Measurements from ENCODE around the gene ARFGEF2. TPM values are rescaled to one million over a fixed set of nuclear protein-coding genes. Genes with fewer than 3 reads are reported as not detected.

Gene ARFGEF2
- total RNA-seq, 1 experiment from 2014 or later, result 47.0 TPM

DNA sequence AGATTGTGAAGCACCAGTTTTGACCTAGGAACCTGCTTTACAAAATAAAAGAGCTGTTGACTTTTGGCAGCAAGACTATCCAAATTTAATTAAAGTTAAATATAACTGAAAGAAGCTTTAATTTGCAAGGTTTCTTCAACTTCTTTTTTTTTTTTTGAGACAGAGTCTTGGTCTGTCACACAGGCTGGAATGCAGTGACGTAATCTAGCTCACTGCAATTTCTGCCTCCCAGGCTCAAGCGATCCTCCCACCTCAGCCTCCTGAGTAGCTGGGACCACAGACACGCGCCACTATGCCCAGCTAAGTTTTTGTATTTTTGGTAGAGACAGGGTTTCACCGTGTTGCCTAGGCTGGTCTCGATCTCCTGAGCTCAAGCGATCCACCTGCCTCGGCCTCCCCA is 110.9 kb downstream of the ARFGEF2 start:
- Histone ChIP-seq H3K4me3 (no peak overlapping the region), H3K27ac (no peak overlapping the region), H3F3A (ENCODE audit: insufficient read depth, low read depth) (peaks cover 31% of the 10 kb centered on the region; the same call in 1 of the 2 replicates), H2AFZ (no peak overlapping the region), H3K4me1 (replicated peaks; ENCODE audit: insufficient read depth) (peaks cover 6% of the 10 kb centered on the region), H3K79me2 (ENCODE audit: low read depth) (no peaks in the 10 kb centered on the region), H3K4me2 (no peak overlapping the region), H4K20me1 (ENCODE audit: insufficient read depth) (peaks cover 6% of the 10 kb centered on the region), H3K36me3 (ENCODE audit: low read depth) (peaks cover 55% of the 10 kb centered on the region), H3K27me3 (ENCODE audit: insufficient read depth, low read depth) (no peaks in the 10 kb centered on the region), H3K9me3 (ENCODE audit: insufficient read depth, low read depth) (no peaks in the 10 kb centered on the region), H3K9me2 (ENCODE audit: insufficient read depth) (no peaks in the 10 kb centered on the region)
- CTCF ChIA-PET, result no interaction called here
- TF ChIP-seq, protein P1, sequence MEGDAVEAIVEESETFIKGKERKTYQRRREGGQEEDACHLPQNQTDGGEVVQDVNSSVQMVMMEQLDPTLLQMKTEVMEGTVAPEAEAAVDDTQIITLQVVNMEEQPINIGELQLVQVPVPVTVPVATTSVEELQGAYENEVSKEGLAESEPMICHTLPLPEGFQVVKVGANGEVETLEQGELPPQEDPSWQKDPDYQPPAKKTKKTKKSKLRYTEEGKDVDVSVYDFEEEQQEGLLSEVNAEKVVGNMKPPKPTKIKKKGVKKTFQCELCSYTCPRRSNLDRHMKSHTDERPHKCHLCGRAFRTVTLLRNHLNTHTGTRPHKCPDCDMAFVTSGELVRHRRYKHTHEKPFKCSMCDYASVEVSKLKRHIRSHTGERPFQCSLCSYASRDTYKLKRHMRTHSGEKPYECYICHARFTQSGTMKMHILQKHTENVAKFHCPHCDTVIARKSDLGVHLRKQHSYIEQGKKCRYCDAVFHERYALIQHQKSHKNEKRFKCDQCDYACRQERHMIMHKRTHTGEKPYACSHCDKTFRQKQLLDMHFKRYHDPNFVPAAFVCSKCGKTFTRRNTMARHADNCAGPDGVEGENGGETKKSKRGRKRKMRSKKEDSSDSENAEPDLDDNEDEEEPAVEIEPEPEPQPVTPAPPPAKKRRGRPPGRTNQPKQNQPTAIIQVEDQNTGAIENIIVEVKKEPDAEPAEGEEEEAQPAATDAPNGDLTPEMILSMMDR (conservative IDR thresholded peaks at IDR 0.05), result no peak
- TF ChIP-seq EZH2 (IDR thresholded peaks at IDR 0.05; ENCODE audit: low read depth), result no peak
- intact Hi-C loops (cut with micrococcal nuclease; ENCODE audit: unreplicated experiment), result no loop called here
- no peak for DNase-seq
- BruUV-seq (replicated peaks), result no TSS peak
- POLR2A ChIA-PET (ENCODE audit: unreplicated experiment), result interaction anchor here (0.6 kb wide), 1 partner anchor 117 kb away, joined by 4 read pairs; no protein-coding TSS in a partner anchor

DNA sequence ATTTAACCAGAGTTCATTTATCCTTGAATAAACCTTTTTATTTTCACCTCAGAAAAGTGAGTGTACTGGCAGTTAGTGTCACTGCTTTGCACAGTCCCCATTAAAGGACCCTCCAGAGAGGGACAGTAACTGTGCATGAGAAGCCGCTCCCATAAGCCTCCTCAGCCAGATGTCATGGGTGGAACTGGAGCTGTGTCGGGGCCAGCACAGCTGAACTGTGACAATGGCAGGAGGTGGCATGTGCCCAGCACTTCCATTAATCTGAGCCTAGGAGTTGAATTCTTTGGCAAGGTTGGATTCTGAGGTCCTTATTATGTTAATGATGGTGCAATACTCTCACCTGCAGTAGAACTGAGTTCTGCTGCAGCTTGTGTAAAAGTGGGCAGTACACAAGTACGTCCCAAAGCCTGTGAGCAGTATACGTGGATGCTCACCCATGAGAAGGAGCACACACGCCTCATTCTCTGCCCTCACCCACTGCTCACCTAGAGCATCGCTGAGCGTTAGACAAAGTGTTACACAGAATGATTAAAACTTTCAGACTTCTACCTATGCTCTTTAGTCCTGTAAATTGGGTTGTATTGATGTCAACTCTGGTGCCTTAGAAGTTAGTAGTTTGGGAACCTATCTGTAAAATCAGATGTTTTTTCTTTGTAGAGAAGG is 112.7 kb downstream of the ARFGEF2 start:
- Histone ChIP-seq H3F3A (ENCODE audit: insufficient read depth, low read depth) (peaks cover 37% of the 10 kb centered on the region), H2AFZ (no peak overlapping the region), H3K4me1 (replicated peaks; ENCODE audit: insufficient read depth) (peaks cover 17% of the 10 kb centered on the region), H3K9me2 (ENCODE audit: insufficient read depth) (no peaks in the 10 kb centered on the region), H3K27ac (no peak overlapping the region), H3K4me3 (no peak overlapping the region), H3K27me3 (ENCODE audit: insufficient read depth, low read depth) (no peaks in the 10 kb centered on the region), H3K79me2 (ENCODE audit: low read depth) (no peaks in the 10 kb centered on the region), H3K36me3 (ENCODE audit: low read depth) (peaks cover 39% of the 10 kb centered on the region), H3K4me2 (no peak overlapping the region), H3K9me3 (ENCODE audit: insufficient read depth, low read depth) (no peaks in the 10 kb centered on the region), H4K20me1 (ENCODE audit: insufficient read depth) (peaks cover 14% of the 10 kb centered on the region)
- ChIA-PET CTCF (no interaction called here), POLR2A (ENCODE audit: unreplicated experiment) (no interaction called here)
- BruUV-seq (replicated peaks), result no TSS peak
- intact Hi-C loops (cut with micrococcal nuclease; ENCODE audit: unreplicated experiment), result no loop called here
- DNase-seq, result no peak
- TF ChIP-seq EZH2 (IDR thresholded peaks at IDR 0.05; ENCODE audit: low read depth), result no peak
- TF ChIP-seq, protein P1 (conservative IDR thresholded peaks at IDR 0.05), result no peak

DNA sequence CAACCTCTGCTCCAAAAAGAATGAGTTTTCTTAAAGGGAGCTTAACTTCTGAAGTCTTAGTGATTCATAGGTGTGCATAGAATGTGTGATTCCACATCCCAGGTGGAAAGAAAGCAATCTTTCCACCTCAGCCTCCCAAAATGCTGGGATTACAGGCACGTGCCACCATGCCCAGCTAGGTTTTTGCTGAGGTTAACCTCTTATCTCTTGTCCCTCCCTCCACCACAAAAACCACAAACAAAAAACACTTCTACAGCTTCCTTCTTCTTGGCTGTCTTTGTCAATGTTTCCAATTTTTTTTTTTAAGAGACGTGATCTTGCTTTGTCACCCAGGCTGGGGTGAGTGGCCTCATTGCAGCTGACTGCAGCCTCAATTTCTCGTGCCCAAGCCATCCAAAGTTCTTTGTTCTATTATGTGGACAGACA is 116.5 kb downstream of the ARFGEF2 start:
- Histone ChIP-seq H3K4me2 (peak overlapping the region; percentile 3; the same call in 1 of the 2 replicates), H3K9me3 (ENCODE audit: insufficient read depth, low read depth) (no peaks in the 10 kb centered on the region), H3K9me2 (ENCODE audit: insufficient read depth) (no peaks in the 10 kb centered on the region), H3K36me3 (ENCODE audit: low read depth) (peaks cover 21% of the 10 kb centered on the region), H2AFZ (no peak overlapping the region), H3K79me2 (ENCODE audit: low read depth) (no peaks in the 10 kb centered on the region), H3K27ac (peak overlapping the region; percentile 16; the same call in 1 of the 2 replicates), H3F3A (ENCODE audit: insufficient read depth, low read depth) (peaks cover 26% of the 10 kb centered on the region), H3K27me3 (ENCODE audit: insufficient read depth, low read depth) (no peaks in the 10 kb centered on the region), H3K4me1 (replicated peaks; ENCODE audit: insufficient read depth) (peaks cover 17% of the 10 kb centered on the region), H3K4me3 (no peak overlapping the region), H4K20me1 (ENCODE audit: insufficient read depth) (peaks cover 14% of the 10 kb centered on the region)
- ChIA-PET POLR2A (ENCODE audit: unreplicated experiment) (interaction anchor here (0.6 to 0.9 kb wide), 5 partner anchors 8 to 1134 kb away, joined by 4 to 17 read pairs (median 4); partner anchors contain the start of gene CSE1L), CTCF (interaction anchor here (0.6 kb wide), 1 partner anchor 76 kb away, joined by 3 read pairs; no protein-coding TSS in a partner anchor)
- TF ChIP-seq EZH2 (IDR thresholded peaks at IDR 0.05; ENCODE audit: low read depth), result no peak
- TF ChIP-seq, protein P1 (conservative IDR thresholded peaks at IDR 0.05), result no peak
- no TSS peak for BruUV-seq (replicated peaks)
- DNase-seq, result peak; percentile 40 to 72
- intact Hi-C loops (cut with micrococcal nuclease; ENCODE audit: unreplicated experiment), result no loop called here
